WTC11 (cell line): ENCODE results near the gene MYO5B. TPM values are rescaled to one million over a fixed set of nuclear protein-coding genes. Genes with fewer than 3 reads are reported as not detected.

Source experiments
- ATAC-seq: fragments of 200-7000 bp; cut with Tn5 transposase; 2 replicates; pipeline ENCODE4 v1.10.0; 2021; ENCODE audit warnings: mild to moderate bottlenecking, moderate library complexity
- CTCF ChIA-PET: fragments of 300-600 bp; sonication (Branson Sonifier 250); formaldehyde crosslinking; loops from one replicate; lab custom pipeline; 2021; ENCODE audit warnings: antibody characterized with exemption; lab: Charles Lee
- POLR2A ChIA-PET: fragments of 350-600 bp; sonication (Branson Sonifier 250); formaldehyde crosslinking; loops from one replicate; lab custom pipeline; 2021; ENCODE audit warnings: antibody characterized with exemption; lab: Charles Lee
- DNase-seq: peaks from one replicate; pipeline ENCODE4 v3.0.0; 2021; ENCODE audit warnings: low spot score
- H3K27ac Mint-ChIP-seq: 2 replicates; pipeline ENCODE4 v1.8.0; 2021; ENCODE audit warnings: mixed read lengths
- H3K27me3 Mint-ChIP-seq: 2 replicates; pipeline ENCODE4 v1.8.0; 2021; ENCODE audit warnings: low read depth, mild to moderate bottlenecking, moderate library complexity, mixed read lengths
- H3K36me3 Mint-ChIP-seq: 2 replicates; pipeline ENCODE4 v1.8.0; 2021; ENCODE audit warnings: mixed read lengths
- H3K4me1 Mint-ChIP-seq: 2 replicates; pipeline ENCODE4 v1.8.0; 2022; ENCODE audit warnings: mixed read lengths
- H3K4me3 Mint-ChIP-seq: 2 replicates; pipeline ENCODE4 v1.8.0; 2021; ENCODE audit warnings: mild to moderate bottlenecking, moderate library complexity, mixed read lengths
- H3K9me3 Mint-ChIP-seq: 2 replicates; pipeline ENCODE4 v1.8.0; 2021; ENCODE audit warnings: mixed read lengths
- CBFB ChIP-seq: sonication (generic); formaldehyde crosslinking; IDR thresholded peaks from 2 replicates; pipeline ENCODE4 v1.8.1; 2022; ENCODE audit warnings: mild to moderate bottlenecking, low read depth, missing genetic modification reagents
- EMX1 ChIP-seq: fragments of 250-450 bp; sonication (Bioruptor Pico); IDR thresholded peaks from 2 replicates; pipeline ENCODE4 v1.8.0; 2021; ENCODE audit warnings: mild to moderate bottlenecking
- IRF2 ChIP-seq: sonication (generic); formaldehyde crosslinking; IDR thresholded peaks from 2 replicates; pipeline ENCODE4 v1.8.0; 2022; ENCODE audit warnings: low read depth, missing genetic modification reagents, borderline replicate concordance
- JAZF1 ChIP-seq: fragments of 250-450 bp; sonication (Bioruptor Pico); IDR thresholded peaks from 2 replicates; pipeline ENCODE4 v1.9.0; 2021; ENCODE audit warnings: moderate library complexity, mild to moderate bottlenecking, inconsistent platforms
- JUN ChIP-seq: sonication (generic); formaldehyde crosslinking; IDR thresholded peaks from 2 replicates; pipeline ENCODE4 v1.8.0; 2023; ENCODE audit warnings: mild to moderate bottlenecking, missing genetic modification reagents
- KAT7 ChIP-seq: sonication (generic); formaldehyde crosslinking; IDR thresholded peaks from 2 replicates; pipeline ENCODE4 v1.8.1; 2023; ENCODE audit warnings: missing genetic modification reagents, mild to moderate bottlenecking, borderline replicate concordance
- RORB ChIP-seq: fragments of 250-450 bp; sonication (Bioruptor Pico); IDR thresholded peaks from 2 replicates; pipeline ENCODE4 v1.9.0; 2021; ENCODE audit warnings: mild to moderate bottlenecking
- SMAD3 ChIP-seq: sonication (generic); formaldehyde crosslinking; IDR thresholded peaks from 2 replicates; pipeline ENCODE4 v1.8.0; 2022; ENCODE audit warnings: missing genetic modification reagents, mild to moderate bottlenecking, borderline replicate concordance
- SP1 ChIP-seq: sonication (generic); formaldehyde crosslinking; conservative IDR thresholded peaks from 2 replicates; pipeline ENCODE4 v1.8.1; 2022; ENCODE audit warnings: missing genetic modification reagents
- ZBTB21 ChIP-seq: sonication (generic); formaldehyde crosslinking; IDR thresholded peaks from 2 replicates; pipeline ENCODE4 v1.8.1; 2023; ENCODE audit warnings: mild to moderate bottlenecking, missing genetic modification reagents, borderline replicate concordance
- total RNA-seq: library from RNA; stranded (reverse); gene quantifications from 3 replicates; pipeline ENCODE4 v1.2.3, GENCODE V29; 2021
- TF ChIP-seq, protein P1 (sequence below): sonication (generic); formaldehyde crosslinking; IDR thresholded peaks from 2 replicates; pipeline ENCODE4 v1.8.1; 2023; ENCODE audit warnings: mild to moderate bottlenecking, moderate library complexity, missing genetic modification reagents
- TF ChIP-seq, protein P2 (sequence below): sonication (generic); formaldehyde crosslinking; IDR thresholded peaks from 2 replicates; pipeline ENCODE4 v1.8.1; 2023; ENCODE audit warnings: mild to moderate bottlenecking, missing genetic modification reagents, moderate library complexity
- TF ChIP-seq, protein P3 (sequence below): sonication (generic); formaldehyde crosslinking; IDR thresholded peaks from 2 replicates; pipeline ENCODE4 v1.8.0; 2022; ENCODE audit warnings: mild to moderate bottlenecking, missing genetic modification reagents
- TF ChIP-seq, protein P4 (sequence below): sonication (generic); formaldehyde crosslinking; IDR thresholded peaks from 2 replicates; pipeline ENCODE4 v1.8.0; 2022; ENCODE audit warnings: mild to moderate bottlenecking, missing genetic modification reagents
- TF ChIP-seq, protein P5 (sequence below): sonication (generic); formaldehyde crosslinking; IDR thresholded peaks from 2 replicates; pipeline ENCODE4 v1.8.0; 2022; ENCODE audit warnings: missing genetic modification reagents

The MYO5B gene
- total RNA-seq, 1 experiment from 2014 or later: 8.7 TPM

DNA sequence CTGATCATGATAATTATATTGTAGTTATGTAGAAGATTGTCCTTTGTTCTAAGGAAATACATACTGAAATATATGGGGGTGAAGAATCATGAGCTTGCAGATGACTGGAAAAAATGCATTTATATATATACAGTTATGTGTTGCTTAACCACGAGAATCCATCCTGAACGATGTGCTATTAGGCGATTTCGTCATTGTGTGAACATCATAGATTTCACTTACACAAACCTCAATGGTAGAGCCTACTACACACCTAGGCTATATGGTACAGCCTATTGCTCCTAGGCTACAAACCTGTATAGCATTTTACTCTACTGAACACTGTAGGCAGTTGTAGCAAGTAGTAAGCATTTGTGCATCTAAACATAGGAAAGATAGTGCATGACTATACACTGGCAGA lies 379.0 kb downstream of the MYO5B start:
- ATAC-seq (no peak), DNase-seq (no peak)
- ChIA-PET CTCF (no interaction called here), POLR2A (no interaction called here)
- no peak overlapping the region for H3K4me3 Mint-ChIP-seq
- peaks cover 22% of the 10 kb centered on the region for H3K4me1 Mint-ChIP-seq
- TF ChIP-seq ZBTB21 (CRISPR knock-in tag) (no peak), EMX1 (CRISPR knock-in tag) (no peak), RORB (no peak), SMAD3 (CRISPR knock-in tag) (no peak), JAZF1 (CRISPR knock-in tag) (no peak), CBFB (CRISPR knock-in tag) (no peak)
- TF ChIP-seq, protein P1, sequence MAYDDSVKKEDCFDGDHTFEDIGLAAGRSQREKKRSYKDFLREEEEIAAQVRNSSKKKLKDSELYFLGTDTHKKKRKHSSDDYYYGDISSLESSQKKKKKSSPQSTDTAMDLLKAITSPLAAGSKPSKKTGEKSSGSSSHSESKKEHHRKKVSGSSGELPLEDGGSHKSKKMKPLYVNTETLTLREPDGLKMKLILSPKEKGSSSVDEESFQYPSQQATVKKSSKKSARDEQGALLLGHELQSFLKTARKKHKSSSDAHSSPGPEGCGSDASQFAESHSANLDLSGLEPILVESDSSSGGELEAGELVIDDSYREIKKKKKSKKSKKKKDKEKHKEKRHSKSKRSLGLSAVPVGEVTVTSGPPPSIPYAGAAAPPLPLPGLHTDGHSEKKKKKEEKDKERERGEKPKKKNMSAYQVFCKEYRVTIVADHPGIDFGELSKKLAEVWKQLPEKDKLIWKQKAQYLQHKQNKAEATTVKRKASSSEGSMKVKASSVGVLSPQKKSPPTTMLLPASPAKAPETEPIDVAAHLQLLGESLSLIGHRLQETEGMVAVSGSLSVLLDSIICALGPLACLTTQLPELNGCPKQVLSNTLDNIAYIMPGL (CRISPR knock-in tag): no peak
- TF ChIP-seq, protein P2, sequence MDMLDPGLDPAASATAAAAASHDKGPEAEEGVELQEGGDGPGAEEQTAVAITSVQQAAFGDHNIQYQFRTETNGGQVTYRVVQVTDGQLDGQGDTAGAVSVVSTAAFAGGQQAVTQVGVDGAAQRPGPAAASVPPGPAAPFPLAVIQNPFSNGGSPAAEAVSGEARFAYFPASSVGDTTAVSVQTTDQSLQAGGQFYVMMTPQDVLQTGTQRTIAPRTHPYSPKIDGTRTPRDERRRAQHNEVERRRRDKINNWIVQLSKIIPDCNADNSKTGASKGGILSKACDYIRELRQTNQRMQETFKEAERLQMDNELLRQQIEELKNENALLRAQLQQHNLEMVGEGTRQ (CRISPR knock-in tag): no peak
- H3K9me3 Mint-ChIP-seq: no peaks in the 10 kb centered on the region
- H3K27ac Mint-ChIP-seq: no peak overlapping the region
- no peaks in the 10 kb centered on the region for H3K27me3 Mint-ChIP-seq
- H3K36me3 Mint-ChIP-seq: peaks cover 7% of the 10 kb centered on the region; the same call in 1 of the 2 replicates

DNA sequence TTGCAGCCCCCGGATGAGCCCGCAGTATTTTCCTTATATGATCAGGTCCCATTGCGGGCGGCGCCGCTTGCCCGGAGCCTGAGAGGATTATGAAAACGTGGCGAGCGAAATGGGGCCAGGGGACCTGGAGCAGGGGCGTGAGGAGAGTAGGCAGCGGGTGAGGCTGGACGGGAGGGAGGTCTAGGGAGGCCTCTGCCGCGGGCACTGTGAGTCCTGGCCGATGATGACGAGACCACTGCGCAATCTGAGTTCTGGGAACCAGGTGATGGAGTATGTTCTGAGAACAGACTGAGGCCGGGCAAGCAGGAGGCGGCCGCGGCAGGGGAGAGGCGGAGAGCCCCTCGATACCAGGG lies 380.8 kb downstream of the MYO5B start:
- CTCF ChIA-PET: interaction anchor here (1.4 to 4.2 kb wide), 2 partner anchors 44 to 54 kb away, joined by 3 to 30 read pairs; no protein-coding TSS in a partner anchor
- ATAC-seq: peak; percentile 41
- Mint-ChIP-seq H3K4me1 (peaks cover 23% of the 10 kb centered on the region), H3K27me3 (no peaks in the 10 kb centered on the region), H3K36me3 (peaks cover 20% of the 10 kb centered on the region), H3K4me3 (peak overlapping the region; percentile 90), H3K27ac (peak overlapping the region; percentile 53), H3K9me3 (peaks cover 14% of the 10 kb centered on the region)
- POLR2A ChIA-PET: interaction anchor here (0.6 to 1.0 kb wide), 3 partner anchors 73 to 1421 kb away, joined by 3 read pairs; no protein-coding TSS in a partner anchor
- TF ChIP-seq JUN (CRISPR knock-in tag) (no peak), KAT7 (CRISPR knock-in tag) (0 out of 2 replicates have a peak, but pooled peaks have one; percentile 77), IRF2 (CRISPR knock-in tag) (no peak), SP1 (CRISPR knock-in tag) (no peak)
- TF ChIP-seq, protein P3, sequence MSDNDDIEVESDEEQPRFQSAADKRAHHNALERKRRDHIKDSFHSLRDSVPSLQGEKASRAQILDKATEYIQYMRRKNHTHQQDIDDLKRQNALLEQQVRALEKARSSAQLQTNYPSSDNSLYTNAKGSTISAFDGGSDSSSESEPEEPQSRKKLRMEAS (CRISPR knock-in tag): peak; percentile 9; the same call in 1 of the 2 replicates
- TF ChIP-seq, protein P4, sequence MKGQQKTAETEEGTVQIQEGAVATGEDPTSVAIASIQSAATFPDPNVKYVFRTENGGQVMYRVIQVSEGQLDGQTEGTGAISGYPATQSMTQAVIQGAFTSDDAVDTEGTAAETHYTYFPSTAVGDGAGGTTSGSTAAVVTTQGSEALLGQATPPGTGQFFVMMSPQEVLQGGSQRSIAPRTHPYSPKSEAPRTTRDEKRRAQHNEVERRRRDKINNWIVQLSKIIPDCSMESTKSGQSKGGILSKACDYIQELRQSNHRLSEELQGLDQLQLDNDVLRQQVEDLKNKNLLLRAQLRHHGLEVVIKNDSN (CRISPR knock-in tag): no peak
- TF ChIP-seq, protein P5, sequence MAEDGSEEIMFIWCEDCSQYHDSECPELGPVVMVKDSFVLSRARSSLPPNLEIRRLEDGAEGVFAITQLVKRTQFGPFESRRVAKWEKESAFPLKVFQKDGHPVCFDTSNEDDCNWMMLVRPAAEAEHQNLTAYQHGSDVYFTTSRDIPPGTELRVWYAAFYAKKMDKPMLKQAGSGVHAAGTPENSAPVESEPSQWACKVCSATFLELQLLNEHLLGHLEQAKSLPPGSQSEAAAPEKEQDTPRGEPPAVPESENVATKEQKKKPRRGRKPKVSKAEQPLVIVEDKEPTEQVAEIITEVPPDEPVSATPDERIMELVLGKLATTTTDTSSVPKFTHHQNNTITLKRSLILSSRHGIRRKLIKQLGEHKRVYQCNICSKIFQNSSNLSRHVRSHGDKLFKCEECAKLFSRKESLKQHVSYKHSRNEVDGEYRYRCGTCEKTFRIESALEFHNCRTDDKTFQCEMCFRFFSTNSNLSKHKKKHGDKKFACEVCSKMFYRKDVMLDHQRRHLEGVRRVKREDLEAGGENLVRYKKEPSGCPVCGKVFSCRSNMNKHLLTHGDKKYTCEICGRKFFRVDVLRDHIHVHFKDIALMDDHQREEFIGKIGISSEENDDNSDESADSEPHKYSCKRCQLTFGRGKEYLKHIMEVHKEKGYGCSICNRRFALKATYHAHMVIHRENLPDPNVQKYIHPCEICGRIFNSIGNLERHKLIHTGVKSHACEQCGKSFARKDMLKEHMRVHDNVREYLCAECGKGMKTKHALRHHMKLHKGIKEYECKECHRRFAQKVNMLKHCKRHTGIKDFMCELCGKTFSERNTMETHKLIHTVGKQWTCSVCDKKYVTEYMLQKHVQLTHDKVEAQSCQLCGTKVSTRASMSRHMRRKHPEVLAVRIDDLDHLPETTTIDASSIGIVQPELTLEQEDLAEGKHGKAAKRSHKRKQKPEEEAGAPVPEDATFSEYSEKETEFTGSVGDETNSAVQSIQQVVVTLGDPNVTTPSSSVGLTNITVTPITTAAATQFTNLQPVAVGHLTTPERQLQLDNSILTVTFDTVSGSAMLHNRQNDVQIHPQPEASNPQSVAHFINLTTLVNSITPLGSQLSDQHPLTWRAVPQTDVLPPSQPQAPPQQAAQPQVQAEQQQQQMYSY: peak; percentile 84
- DNase-seq: peak; percentile 57
